Natural killer cell (primary cell): ENCODE measurements around the gene CTNS. TPM values are rescaled to one million over a fixed set of nuclear protein-coding genes. Genes with fewer than 3 reads are reported as not detected.

Experiments used
- ATAC-seq, 3 donors: fragments of 150-1000 bp in 2 of 3; fragments of 200-7000 bp in 1 of 3; cut with Tn5 transposase; 1 replicate in 1 of 3; 2 replicates in 2 of 3; pipeline ENCODE4 v1.10.0; 2021; ENCODE audit warnings: mild to moderate bottlenecking in 2 of 3, moderate library complexity in 2 of 3
- DNase-seq, 2 donors: peaks; one replicate each; pipeline versions ENCODE4 v3.0.0 to v3.0.0-alpha.2; 2013 to 2021; ENCODE audit warnings: mixed read lengths in 1 of 2
- H3K27ac ChIP-seq: one replicate; pipeline ENCODE4 v1.5.1; 2013; ENCODE audit warnings: mild to moderate bottlenecking, low read length
- H3K27me3 ChIP-seq: one replicate; pipeline ENCODE4 v1.6.1; 2013; ENCODE audit warnings: low read length; ENCODE audit not compliant: control insufficient read depth, insufficient read depth
- H3K36me3 ChIP-seq: one replicate; pipeline ENCODE4 v1.6.1; 2013; ENCODE audit warnings: low read length; ENCODE audit not compliant: control insufficient read depth, insufficient read depth
- H3K4me1 ChIP-seq: one replicate; pipeline ENCODE4 v1.6.1; 2013; ENCODE audit warnings: low read length; ENCODE audit not compliant: control insufficient read depth, insufficient read depth
- H3K4me3 ChIP-seq: one replicate; pipeline ENCODE4 v1.5.1; 2013; ENCODE audit warnings: low read length
- H3K9me3 ChIP-seq: one replicate; pipeline ENCODE4 v1.6.1; 2013; ENCODE audit warnings: low read length; ENCODE audit not compliant: control insufficient read depth, insufficient read depth
- H3K27ac Mint-ChIP-seq, 2 donors: one replicate each; pipeline ENCODE4 v1.8.0; 2022; ENCODE audit warnings: mild to moderate bottlenecking in 2 of 2, mixed read lengths in 2 of 2, moderate library complexity in 1 of 2
- H3K27me3 Mint-ChIP-seq, 2 donors: one replicate each; pipeline ENCODE4 v1.8.0; 2022; ENCODE audit warnings: low read depth in 2 of 2, mixed read lengths in 2 of 2
- H3K36me3 Mint-ChIP-seq: one replicate; pipeline ENCODE4 v1.8.0; 2022; ENCODE audit warnings: mixed read lengths
- H3K4me1 Mint-ChIP-seq, 2 donors: one replicate each; pipeline ENCODE4 v1.8.0; 2022; ENCODE audit warnings: mixed read lengths in 2 of 2
- H3K4me3 Mint-ChIP-seq: one replicate; pipeline ENCODE4 v1.8.0; 2022; ENCODE audit warnings: mild to moderate bottlenecking, moderate library complexity, mixed read lengths
- H3K9me3 Mint-ChIP-seq, 2 donors: one replicate each; pipeline ENCODE4 v1.8.0; 2022; ENCODE audit warnings: mixed read lengths in 2 of 2
- CTCF ChIP-seq: fragments of 200-600 bp; IDR thresholded peaks from one replicate; pipeline ENCODE4 v1.8.0; 2022; ENCODE audit warnings: antibody characterized with exemption
- WGBS: methylation state at CpG from one replicate; pipeline ENCODE4 v1.1.7; 2013; ENCODE audit warnings: missing lambda C conversion rate; ENCODE audit not compliant: insufficient coverage; 5-methylcytosine and 5-hydroxymethylcytosine counted together
- intact Hi-C: fragments of 100-400 bp; cut with micrococcal nuclease; formaldehyde crosslinking; loops from one replicate; pipeline ENCODE4 v1.14.2; 2022
- total RNA-seq, 4 donors: library from RNA; stranded (reverse); fragments of 120-200 nt in 1 of 4; gene quantifications; one replicate each; pipeline versions ENCODE4 v1.2.3 to v1.2.4, GENCODE V29; 2013 to 2022

CTNS gene
- total RNA-seq, 3 donors from 2014 or later (not counting 1 experiment from before 2014, with no cell fraction given): 7.6 to 24.2 (median 9.6) TPM

GRCh38 chr17:3656755-3657587 lies 20.4 kb downstream of the CTNS start:
- H3K27me3 ChIP-seq: no peaks in the 10 kb centered on the region
- no peak overlapping the region for H3K27ac ChIP-seq
- no peak for TF ChIP-seq CTCF
- H3K4me3 ChIP-seq: no peak overlapping the region
- H3K4me1 Mint-ChIP-seq: no peaks in the 10 kb centered on the region
- H3K36me3 ChIP-seq: no peaks in the 10 kb centered on the region
- no peaks in the 10 kb centered on the region for H3K4me1 ChIP-seq
- DNase-seq (no peak), ATAC-seq (no peak)
- no peaks in the 10 kb centered on the region for H3K36me3 Mint-ChIP-seq
- 95% methylated on average over 16 of the region's 16 CpGs for WGBS
- H3K9me3 Mint-ChIP-seq: no peaks in the 10 kb centered on the region
- H3K4me3 Mint-ChIP-seq: no peak overlapping the region
- intact Hi-C loops: no loop called here
- no peak overlapping the region for H3K27ac Mint-ChIP-seq
- H3K27me3 Mint-ChIP-seq: no peaks in the 10 kb centered on the region
- no peaks in the 10 kb centered on the region for H3K9me3 ChIP-seq

GRCh38 chr17:3657588-3657869 lies 21.0 kb downstream of the CTNS start:
- DNase-seq (no peak), ATAC-seq (no peak)
- Mint-ChIP-seq H3K4me3 (no peak overlapping the region), H3K27me3 (no peaks in the 10 kb centered on the region), H3K36me3 (no peaks in the 10 kb centered on the region), H3K9me3 (no peaks in the 10 kb centered on the region), H3K4me1 (no peaks in the 10 kb centered on the region), H3K27ac (no peak overlapping the region)
- no peak overlapping the region for H3K4me3 ChIP-seq
- H3K36me3 ChIP-seq: no peaks in the 10 kb centered on the region
- H3K9me3 ChIP-seq: no peaks in the 10 kb centered on the region
- 90% methylated on average over 7 of the region's 7 CpGs for WGBS
- H3K27me3 ChIP-seq: no peaks in the 10 kb centered on the region
- no peak for TF ChIP-seq CTCF
- no peak overlapping the region for H3K27ac ChIP-seq
- no peaks in the 10 kb centered on the region for H3K4me1 ChIP-seq
- intact Hi-C loops: no loop called here

GRCh38 chr17:3657874-3658783 lies 21.6 kb downstream of the CTNS start:
- H3K4me3 Mint-ChIP-seq: no peak overlapping the region
- ATAC-seq (no peak), DNase-seq (no peak)
- Histone ChIP-seq H3K27ac (no peak overlapping the region), H3K4me3 (no peak overlapping the region), H3K36me3 (no peaks in the 10 kb centered on the region), H3K9me3 (no peaks in the 10 kb centered on the region), H3K27me3 (no peaks in the 10 kb centered on the region), H3K4me1 (no peaks in the 10 kb centered on the region)
- WGBS: 91% methylated on average over 42 of the region's 42 CpGs
- H3K36me3 Mint-ChIP-seq: no peaks in the 10 kb centered on the region
- TF ChIP-seq CTCF: no peak
- H3K9me3 Mint-ChIP-seq: no peaks in the 10 kb centered on the region
- intact Hi-C loops: no loop called here
- H3K27ac Mint-ChIP-seq: no peak overlapping the region
- H3K27me3 Mint-ChIP-seq: no peaks in the 10 kb centered on the region
- no peaks in the 10 kb centered on the region for H3K4me1 Mint-ChIP-seq
